Activated CD4-positive, alpha-beta memory T cell treated with anti-CD3 and anti-CD28 coated beads, Interleukin-2, amount 10 ng/mL, durations not matched to agents 7 days and 5 days (primary cell): ENCODE results near the gene CAMK2D. TPM values are rescaled to one million over a fixed set of nuclear protein-coding genes. Genes with fewer than 3 reads are reported as not detected.

Experiments used
- CTCF ChIA-PET: fragments of 350-600 bp; sonication (Branson Sonifier 250); formaldehyde crosslinking; loops from one replicate; lab custom pipeline; 2021; ENCODE audit warnings: antibody characterized with exemption, inconsistent platforms; lab: Charles Lee
- POLR2A ChIA-PET: fragments of 350-600 bp; sonication (Branson Sonifier 250); formaldehyde crosslinking; loops from one replicate; lab custom pipeline; 2021; ENCODE audit warnings: antibody characterized with exemption; lab: Charles Lee
- DNase-seq: peaks from one replicate; pipeline ENCODE4 v3.0.0-alpha.2; 2020
- H3K27ac Mint-ChIP-seq: one replicate; pipeline ENCODE4 v1.8.0; 2021; ENCODE audit warnings: mild to moderate bottlenecking, mixed read lengths
- H3K27me3 Mint-ChIP-seq: one replicate; pipeline ENCODE4 v1.8.0; 2021; ENCODE audit warnings: mixed read lengths
- H3K36me3 Mint-ChIP-seq: one replicate; pipeline ENCODE4 v1.8.0; 2021; ENCODE audit warnings: low read depth, mixed read lengths
- H3K4me1 Mint-ChIP-seq: one replicate; pipeline ENCODE4 v1.8.0; 2021; ENCODE audit warnings: mixed read lengths
- H3K4me3 Mint-ChIP-seq: one replicate; pipeline ENCODE4 v1.8.0; 2021; ENCODE audit warnings: mild to moderate bottlenecking, mixed read lengths
- H3K9me3 Mint-ChIP-seq: one replicate; pipeline ENCODE4 v1.8.0; 2021; ENCODE audit warnings: mixed read lengths
- total RNA-seq, 2 experiments: library from RNA; stranded (reverse); gene quantifications; one replicate each; pipeline ENCODE4 v1.2.3, GENCODE V29; 2021

The CAMK2D gene
- total RNA-seq, 2 experiments from 2014 or later: 41.7 to 43.0 TPM

DNA sequence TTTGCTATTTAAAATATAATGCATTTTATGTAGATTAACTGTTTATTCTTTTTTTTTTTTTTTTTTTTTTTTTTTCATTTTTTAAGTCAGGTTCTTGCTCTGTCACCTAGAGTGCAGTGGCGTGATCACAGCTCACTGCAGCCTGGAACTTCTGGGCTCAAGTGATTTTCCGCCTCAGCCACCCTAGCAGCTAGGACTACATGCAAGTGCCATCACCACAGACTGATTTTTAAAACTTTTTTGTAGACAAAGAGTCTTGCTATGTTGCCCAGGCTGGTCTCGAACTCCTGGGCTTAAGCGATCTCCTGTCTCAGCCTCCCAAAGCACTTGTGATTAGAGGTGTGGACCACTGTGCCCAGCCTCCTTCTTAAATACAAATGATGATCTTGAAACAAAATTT lies 159.9 kb downstream of the CAMK2D start:
- H3K27ac Mint-ChIP-seq: no peak overlapping the region
- peaks cover 30% of the 10 kb centered on the region for H3K36me3 Mint-ChIP-seq
- H3K9me3 Mint-ChIP-seq: no peaks in the 10 kb centered on the region
- DNase-seq: no peak
- H3K4me3 Mint-ChIP-seq: no peak overlapping the region
- no peaks in the 10 kb centered on the region for H3K4me1 Mint-ChIP-seq
- POLR2A ChIA-PET: no interaction called here
- CTCF ChIA-PET: no interaction called here
- no peaks in the 10 kb centered on the region for H3K27me3 Mint-ChIP-seq

DNA sequence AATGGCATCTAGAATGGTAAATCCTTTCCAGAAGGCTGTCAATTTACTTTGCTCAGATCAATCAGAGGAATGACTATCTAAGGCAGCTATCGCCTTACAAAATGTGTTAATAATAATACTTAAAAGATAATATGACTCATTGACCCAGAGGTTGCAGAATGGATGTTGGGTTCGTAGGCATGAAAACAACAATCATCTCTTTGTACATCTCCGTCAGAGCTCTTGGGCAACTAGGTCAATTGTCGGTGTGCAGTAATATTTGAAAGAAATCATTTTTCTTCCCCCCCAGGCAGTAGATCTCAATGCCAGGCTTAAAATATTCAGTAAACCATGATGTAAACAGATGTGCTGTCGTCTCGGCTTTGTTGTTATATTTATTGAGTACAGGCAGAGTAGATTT lies 165.1 kb downstream of the CAMK2D start:
- Mint-ChIP-seq H3K4me1 (peaks cover 14% of the 10 kb centered on the region), H3K27ac (no peak overlapping the region), H3K4me3 (no peak overlapping the region), H3K9me3 (peaks cover 3% of the 10 kb centered on the region), H3K36me3 (peaks cover 47% of the 10 kb centered on the region), H3K27me3 (no peaks in the 10 kb centered on the region)
- DNase-seq: no peak
- ChIA-PET CTCF (interaction anchor here (1.3 kb wide), 1 partner anchor 48 kb away, joined by 5 read pairs; no protein-coding TSS in a partner anchor), POLR2A (no interaction called here)

DNA sequence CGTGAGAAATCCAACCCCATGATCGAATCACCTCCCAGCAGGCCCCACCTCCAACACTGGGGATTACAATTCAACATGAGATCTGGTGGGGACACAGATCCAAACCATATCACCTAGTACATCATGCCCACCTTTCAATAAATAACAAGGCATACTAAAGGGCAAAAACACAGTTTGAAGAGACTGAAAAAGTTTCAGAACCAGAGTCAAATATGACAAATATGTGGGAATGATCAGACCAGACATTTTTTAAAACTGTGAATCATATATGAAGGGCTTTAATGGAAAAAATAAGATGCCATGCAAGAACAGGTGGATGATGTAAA lies 167.3 kb downstream of the CAMK2D start:
- ChIA-PET CTCF (no interaction called here), POLR2A (no interaction called here)
- peaks cover 14% of the 10 kb centered on the region for H3K4me1 Mint-ChIP-seq
- no peak for DNase-seq
- H3K27me3 Mint-ChIP-seq: no peaks in the 10 kb centered on the region
- peaks cover 51% of the 10 kb centered on the region for H3K36me3 Mint-ChIP-seq
- peaks cover 3% of the 10 kb centered on the region for H3K9me3 Mint-ChIP-seq
- no peak overlapping the region for H3K4me3 Mint-ChIP-seq
- no peak overlapping the region for H3K27ac Mint-ChIP-seq

DNA sequence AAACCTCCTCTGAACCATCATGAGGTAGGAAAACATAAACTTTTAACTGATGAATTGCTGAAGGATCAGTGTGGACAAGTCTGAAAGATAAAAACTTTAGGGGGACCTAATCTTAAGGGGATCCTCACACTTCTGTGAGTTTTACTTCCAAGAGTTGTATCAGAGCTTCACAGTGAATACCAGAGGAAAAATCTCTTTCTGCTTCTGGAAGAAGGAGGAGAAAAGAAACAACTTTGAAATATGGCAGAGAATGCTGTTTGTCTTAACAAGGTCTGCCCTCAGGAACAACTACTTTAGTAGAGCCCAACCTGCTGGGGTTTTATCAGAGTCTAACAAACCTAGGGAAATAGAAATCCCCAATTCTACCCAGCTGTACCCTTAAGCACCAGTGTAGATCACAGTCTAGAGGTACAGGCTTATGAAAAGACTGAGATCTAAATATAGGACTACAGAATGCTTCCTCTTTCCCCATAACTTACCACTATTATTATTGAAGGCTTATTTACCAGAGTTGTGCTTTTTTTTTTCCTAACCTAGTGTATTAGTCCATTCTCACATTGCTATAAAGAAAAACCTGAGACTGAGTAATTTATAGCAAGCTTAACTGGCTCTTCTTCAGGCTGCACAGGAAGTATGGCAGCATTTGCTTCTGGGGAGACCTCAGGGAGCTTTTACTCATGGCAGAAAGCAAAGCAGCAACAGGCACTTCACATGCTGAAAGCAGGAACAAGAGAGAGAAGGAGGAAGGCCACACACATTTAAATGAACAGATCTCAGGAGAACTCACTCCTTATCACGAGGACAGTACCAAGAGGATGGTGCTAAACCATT lies 167.9 kb downstream of the CAMK2D start:
- Mint-ChIP-seq H3K9me3 (peaks cover 3% of the 10 kb centered on the region), H3K36me3 (peaks cover 53% of the 10 kb centered on the region), H3K27me3 (no peaks in the 10 kb centered on the region), H3K4me1 (peaks cover 14% of the 10 kb centered on the region), H3K27ac (no peak overlapping the region), H3K4me3 (no peak overlapping the region)
- no peak for DNase-seq
- ChIA-PET CTCF (interaction anchor here (3.3 kb wide), 1 partner anchor 12 kb away, joined by 10 read pairs; no protein-coding TSS in a partner anchor), POLR2A (no interaction called here)

DNA sequence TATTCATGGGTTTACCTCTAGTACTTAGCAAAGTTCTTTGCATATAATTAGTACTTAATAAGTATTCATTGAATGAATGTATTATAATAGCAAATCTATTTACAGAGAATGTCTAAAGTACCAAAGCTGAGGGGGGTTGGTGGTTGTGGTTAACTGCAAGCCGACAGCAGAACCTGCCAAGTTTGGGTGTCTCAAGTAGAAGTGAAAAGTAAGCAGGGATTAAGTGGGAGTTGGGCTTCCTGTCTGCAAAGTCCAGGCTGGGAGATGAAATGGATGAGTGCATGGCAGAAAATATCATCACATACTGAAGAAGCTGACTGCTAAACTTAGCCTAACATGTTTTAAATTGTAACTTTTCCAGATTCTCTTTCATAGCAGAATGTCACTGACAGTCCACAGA lies 169.6 kb downstream of the CAMK2D start:
- Mint-ChIP-seq H3K27ac (no peak overlapping the region), H3K36me3 (peaks cover 44% of the 10 kb centered on the region), H3K9me3 (peaks cover 3% of the 10 kb centered on the region), H3K4me3 (no peak overlapping the region), H3K27me3 (no peaks in the 10 kb centered on the region), H3K4me1 (peaks cover 14% of the 10 kb centered on the region)
- DNase-seq: no peak
- ChIA-PET CTCF (interaction anchor here (3.3 kb wide), 1 partner anchor 10 kb away, joined by 10 read pairs; no protein-coding TSS in a partner anchor), POLR2A (interaction anchor here (0.6 kb wide), 1 partner anchor 14 kb away, joined by 3 read pairs; no protein-coding TSS in a partner anchor)

DNA sequence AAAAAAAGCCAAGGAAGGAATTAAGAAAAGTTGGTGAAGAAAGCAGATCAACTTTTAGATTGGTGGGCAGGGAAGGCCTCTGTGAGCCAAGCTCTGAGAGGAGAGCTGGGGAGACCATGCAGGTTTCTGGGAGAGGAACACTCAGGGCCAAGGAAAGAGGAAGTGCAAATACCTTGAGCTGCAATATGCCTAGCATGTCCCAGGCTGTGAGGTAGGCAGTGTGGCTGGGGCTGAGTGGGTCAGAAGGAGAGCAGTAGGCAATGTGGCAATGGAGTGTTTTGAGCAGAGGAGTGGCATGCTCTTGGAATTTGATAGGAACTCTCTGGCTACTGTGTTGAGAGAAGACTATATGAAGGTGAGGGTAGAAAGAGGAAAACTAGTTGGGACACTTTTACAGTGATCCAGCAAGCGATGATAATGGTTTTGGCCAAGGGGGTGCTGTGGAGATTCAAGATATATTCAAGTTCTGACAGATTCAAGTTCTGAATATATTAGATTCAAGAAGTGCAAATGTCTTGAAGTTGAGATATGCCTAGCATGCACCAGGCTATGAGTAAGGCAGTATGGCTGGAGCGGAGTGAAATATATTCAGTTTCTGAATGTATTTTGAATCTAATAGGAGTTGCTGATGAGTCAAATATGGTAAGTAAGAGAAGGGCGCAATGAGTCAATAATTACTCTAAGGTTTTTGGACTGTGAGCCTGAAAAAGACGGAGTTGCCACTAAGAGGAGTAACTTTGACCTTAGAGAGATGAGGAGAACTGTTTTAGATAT lies 172.5 kb downstream of the CAMK2D start:
- no peak overlapping the region for H3K4me3 Mint-ChIP-seq
- H3K9me3 Mint-ChIP-seq: peaks cover 3% of the 10 kb centered on the region
- no peak overlapping the region for H3K27ac Mint-ChIP-seq
- DNase-seq: no peak
- CTCF ChIA-PET: no interaction called here
- H3K27me3 Mint-ChIP-seq: no peaks in the 10 kb centered on the region
- POLR2A ChIA-PET: no interaction called here
- H3K36me3 Mint-ChIP-seq: peaks cover 27% of the 10 kb centered on the region
- peaks cover 5% of the 10 kb centered on the region for H3K4me1 Mint-ChIP-seq

DNA sequence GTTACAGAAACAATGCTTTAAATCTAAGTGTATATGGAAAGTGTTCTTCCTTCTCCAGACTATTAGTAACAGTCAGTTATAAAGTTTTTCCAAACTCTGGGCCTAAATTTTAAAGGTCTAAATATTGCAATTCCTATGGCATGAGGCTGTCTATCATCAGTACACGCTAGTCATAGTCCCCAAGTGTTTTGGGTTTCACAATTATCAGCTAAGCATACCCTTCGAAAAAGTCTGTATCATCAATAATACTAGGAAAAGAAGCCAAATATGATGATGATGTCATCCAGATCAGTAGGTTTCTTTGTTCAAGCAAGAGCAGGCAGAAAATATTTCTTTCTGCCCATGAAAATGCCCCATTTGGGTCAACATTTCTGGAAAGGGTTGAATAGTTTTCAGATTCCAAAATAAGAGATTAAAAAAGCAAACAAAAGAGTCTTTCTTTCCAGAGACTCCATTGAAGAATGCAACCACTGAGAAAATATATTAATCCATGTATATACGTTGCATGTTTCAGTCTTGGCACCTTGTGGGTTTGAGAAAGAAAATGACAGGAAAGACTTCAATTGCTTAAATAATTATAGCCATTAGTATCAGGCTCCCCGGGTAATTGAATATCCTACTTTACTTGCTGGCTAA lies 173.8 kb downstream of the CAMK2D start:
- POLR2A ChIA-PET: no interaction called here
- H3K4me3 Mint-ChIP-seq: no peak overlapping the region
- CTCF ChIA-PET: no interaction called here

DNA sequence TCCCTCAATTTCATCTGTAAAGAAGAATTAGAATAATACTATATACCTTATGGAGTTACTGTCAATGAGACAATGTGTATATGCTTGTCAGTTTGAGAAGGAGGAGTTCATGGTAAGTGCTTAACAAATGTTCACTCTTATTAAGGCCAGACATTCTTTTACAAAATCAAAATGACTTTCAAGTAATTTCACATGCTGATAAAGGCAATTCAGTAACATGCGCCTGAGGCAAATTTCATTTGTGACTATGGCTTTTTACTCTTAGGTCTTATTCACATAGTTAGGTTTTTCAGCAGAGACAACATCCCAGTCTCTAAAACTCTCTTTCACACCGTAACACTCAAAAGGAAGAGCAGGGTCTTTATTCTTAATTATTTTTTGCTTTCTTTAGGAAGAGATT lies 174.4 kb downstream of the CAMK2D start:
- no peak overlapping the region for H3K4me3 Mint-ChIP-seq
- H3K27me3 Mint-ChIP-seq: no peaks in the 10 kb centered on the region
- DNase-seq: no peak
- H3K9me3 Mint-ChIP-seq: no peaks in the 10 kb centered on the region
- H3K4me1 Mint-ChIP-seq: peaks cover 3% of the 10 kb centered on the region
- H3K36me3 Mint-ChIP-seq: peaks cover 20% of the 10 kb centered on the region
- no peak overlapping the region for H3K27ac Mint-ChIP-seq
- POLR2A ChIA-PET: no interaction called here
- CTCF ChIA-PET: no interaction called here

More for the DNA sequence above, 173.8 kb downstream of the CAMK2D start:
- no peaks in the 10 kb centered on the region for H3K27me3 Mint-ChIP-seq
- H3K4me1 Mint-ChIP-seq: peaks cover 3% of the 10 kb centered on the region
- H3K27ac Mint-ChIP-seq: no peak overlapping the region
- H3K9me3 Mint-ChIP-seq: no peaks in the 10 kb centered on the region
- H3K36me3 Mint-ChIP-seq: peaks cover 21% of the 10 kb centered on the region
- no peak for DNase-seq

DNA sequence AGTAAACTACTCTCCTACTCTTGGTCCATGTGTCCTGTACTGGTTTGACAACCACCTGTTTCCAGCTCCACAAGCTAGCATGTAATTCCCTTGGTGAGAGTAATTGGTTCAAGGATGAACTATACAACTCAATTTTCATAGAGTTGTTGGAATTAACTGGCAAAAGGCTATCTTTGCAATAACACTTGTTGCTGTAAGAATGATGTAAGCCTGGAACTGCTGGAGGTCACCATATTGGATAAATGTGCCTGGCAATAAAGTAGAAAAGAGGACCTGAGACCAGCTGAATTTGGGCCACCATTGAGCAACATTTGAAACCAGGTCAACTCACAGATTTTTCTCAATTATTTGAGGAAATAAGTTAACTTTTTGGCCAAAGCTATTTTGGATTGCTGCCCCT lies 175.5 kb downstream of the CAMK2D start:
- no peaks in the 10 kb centered on the region for H3K9me3 Mint-ChIP-seq
- H3K4me3 Mint-ChIP-seq: no peak overlapping the region
- DNase-seq: no peak
- no peak overlapping the region for H3K27ac Mint-ChIP-seq
- H3K36me3 Mint-ChIP-seq: peaks cover 12% of the 10 kb centered on the region
- no peaks in the 10 kb centered on the region for H3K27me3 Mint-ChIP-seq
- CTCF ChIA-PET: no interaction called here
- peaks cover 3% of the 10 kb centered on the region for H3K4me1 Mint-ChIP-seq
- POLR2A ChIA-PET: no interaction called here

DNA sequence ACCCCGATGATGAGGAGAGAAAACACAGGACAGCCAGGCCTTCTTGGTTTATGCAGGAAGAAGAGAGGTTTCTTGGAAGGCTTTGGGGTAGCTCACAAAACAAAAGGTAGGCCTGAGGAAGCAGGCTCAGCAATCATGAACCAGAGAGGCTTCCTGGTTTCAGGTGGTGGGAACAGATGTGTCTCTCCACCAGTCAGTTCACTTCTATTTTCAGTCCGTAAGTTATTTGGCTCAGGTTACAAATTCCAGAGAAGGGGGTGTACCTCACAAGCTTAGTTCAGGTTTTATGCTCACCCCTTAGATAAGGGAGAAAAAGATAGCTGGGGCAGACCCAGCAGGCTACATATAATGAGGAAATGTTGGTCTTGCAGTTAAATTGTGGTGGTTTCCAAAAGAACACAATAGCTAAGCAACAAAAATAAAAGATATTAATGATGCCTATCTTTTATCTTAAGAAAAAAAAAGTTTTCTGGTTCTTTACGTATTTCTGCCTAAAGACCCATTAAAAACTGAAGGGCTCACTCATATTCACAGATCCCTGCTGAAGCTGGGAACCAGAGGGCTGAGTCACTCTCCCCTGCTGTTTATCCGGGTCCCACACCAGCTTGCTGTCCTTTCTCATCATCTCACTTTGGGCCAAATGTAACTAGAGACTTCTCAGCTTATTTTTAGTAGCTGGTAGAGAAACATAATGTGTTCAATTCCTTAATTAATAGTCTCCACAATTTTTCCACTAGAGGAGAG lies 177.0 kb downstream of the CAMK2D start:
- Mint-ChIP-seq H3K4me3 (no peak overlapping the region), H3K27ac (no peak overlapping the region), H3K27me3 (no peaks in the 10 kb centered on the region), H3K4me1 (peaks cover 8% of the 10 kb centered on the region), H3K36me3 (peaks cover 13% of the 10 kb centered on the region), H3K9me3 (no peaks in the 10 kb centered on the region)
- no peak for DNase-seq
- CTCF ChIA-PET: no interaction called here
- POLR2A ChIA-PET: interaction anchor here (1.0 kb wide), 1 partner anchor 19 kb away, joined by 3 read pairs; no protein-coding TSS in a partner anchor

DNA sequence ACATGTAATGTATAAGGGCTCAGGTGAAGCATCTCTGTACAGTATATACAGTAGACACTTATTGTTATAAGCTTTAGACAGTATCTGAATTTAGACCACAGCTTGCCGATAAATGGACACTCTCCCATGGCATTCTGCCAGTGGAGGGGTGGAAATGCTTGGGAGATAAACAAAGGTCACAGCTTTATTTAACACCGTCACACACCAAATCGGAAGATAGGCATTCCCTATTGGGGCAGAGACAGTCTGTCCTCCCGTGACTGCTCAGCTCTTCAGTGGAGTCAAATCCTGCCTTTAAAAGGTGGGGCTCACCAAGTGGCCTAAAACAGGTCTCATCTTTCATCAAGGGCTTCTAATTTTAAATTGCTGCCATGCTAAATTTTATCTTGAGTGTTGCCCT lies 178.8 kb downstream of the CAMK2D start:
- ChIA-PET CTCF (interaction anchor here (1.5 to 2.2 kb wide), 2 partner anchors 9 to 35 kb away, joined by 4 to 10 read pairs; no protein-coding TSS in a partner anchor), POLR2A (interaction anchor here (1.1 kb wide), 1 partner anchor 10 kb away, joined by 3 read pairs; no protein-coding TSS in a partner anchor)
- no peaks in the 10 kb centered on the region for H3K9me3 Mint-ChIP-seq

DNA sequence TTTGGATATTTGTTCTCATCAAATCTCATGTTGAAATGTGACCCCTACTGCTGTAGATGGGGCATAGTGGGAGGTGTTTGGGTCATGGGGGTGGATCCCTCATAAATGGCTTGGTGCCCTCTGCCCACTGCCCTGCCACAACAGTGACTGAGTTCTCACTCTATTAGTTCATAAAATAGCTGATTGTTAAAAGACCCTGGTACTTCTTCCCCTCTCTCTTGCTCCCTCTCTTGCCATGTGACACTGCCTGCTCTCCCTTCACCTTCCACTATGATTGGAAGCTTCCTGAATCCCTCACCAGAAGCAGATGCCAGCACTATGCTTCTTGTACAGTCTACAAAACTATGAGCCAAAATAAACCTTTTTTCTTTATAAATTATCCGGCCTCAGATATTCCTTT lies 182.2 kb downstream of the CAMK2D start:
- Mint-ChIP-seq H3K4me3 (no peak overlapping the region), H3K4me1 (peaks cover 21% of the 10 kb centered on the region), H3K27me3 (no peaks in the 10 kb centered on the region), H3K9me3 (no peaks in the 10 kb centered on the region), H3K36me3 (peaks cover 15% of the 10 kb centered on the region), H3K27ac (no peak overlapping the region)
- POLR2A ChIA-PET: no interaction called here
- CTCF ChIA-PET: no interaction called here
- no peak for DNase-seq

More for the DNA sequence above, 178.8 kb downstream of the CAMK2D start:
- Mint-ChIP-seq H3K4me1 (peaks cover 8% of the 10 kb centered on the region), H3K4me3 (no peak overlapping the region), H3K27me3 (no peaks in the 10 kb centered on the region), H3K36me3 (peaks cover 15% of the 10 kb centered on the region), H3K27ac (no peak overlapping the region)
- DNase-seq: no peak
